Endothelial cell of hepatic sinusoid (primary cell): Measurements from ENCODE around the gene GAS2.

Source experiments
- in situ Hi-C: cut with HindIII; loops from 2 replicates; pipeline ENCODE4 v1.10.0; 2017; ENCODE audit warnings: low sequenced_read_pairs

GAS2 gene

DNA sequence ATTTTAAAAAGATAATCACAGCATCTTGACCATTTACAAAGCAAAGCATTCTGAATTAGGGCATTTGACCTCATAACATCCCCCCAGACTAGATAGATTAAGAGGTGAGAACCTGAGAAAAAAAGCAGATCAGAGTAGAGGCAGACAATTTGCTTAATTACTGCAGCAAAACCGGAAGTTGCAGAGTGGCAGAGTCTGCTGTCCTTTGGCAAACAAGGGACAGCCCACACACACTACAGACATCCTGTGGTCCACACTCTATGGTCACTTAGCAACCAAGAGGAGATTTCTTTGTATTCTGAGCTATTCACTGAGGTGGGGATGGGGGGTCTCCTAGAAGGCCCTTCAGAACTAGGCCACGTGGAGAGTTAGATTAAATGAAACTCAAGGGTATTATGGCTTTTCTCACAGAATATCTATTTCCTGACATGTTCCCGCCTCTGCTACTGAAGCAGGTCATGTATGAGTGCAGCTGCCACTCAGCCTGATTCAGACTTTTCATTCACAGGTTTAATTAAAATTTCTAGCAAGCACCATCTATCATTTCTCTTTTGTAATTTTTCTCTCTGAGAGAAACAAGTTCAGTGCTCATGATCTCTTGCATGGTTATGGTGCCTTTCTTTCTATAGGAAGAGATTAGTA, 114.7 kb downstream of the GAS2 start:
- in situ Hi-C loops = loop anchor here (10.0 kb wide), 1 partner anchor 66 kb away; no protein-coding TSS in a partner anchor

GRCh38 chr11:22785251-22785650, 118.8 kb downstream of the GAS2 start:
- in situ Hi-C loops = loop anchor here (10.0 kb wide), 1 partner anchor 70 kb away; no protein-coding TSS in a partner anchor

DNA sequence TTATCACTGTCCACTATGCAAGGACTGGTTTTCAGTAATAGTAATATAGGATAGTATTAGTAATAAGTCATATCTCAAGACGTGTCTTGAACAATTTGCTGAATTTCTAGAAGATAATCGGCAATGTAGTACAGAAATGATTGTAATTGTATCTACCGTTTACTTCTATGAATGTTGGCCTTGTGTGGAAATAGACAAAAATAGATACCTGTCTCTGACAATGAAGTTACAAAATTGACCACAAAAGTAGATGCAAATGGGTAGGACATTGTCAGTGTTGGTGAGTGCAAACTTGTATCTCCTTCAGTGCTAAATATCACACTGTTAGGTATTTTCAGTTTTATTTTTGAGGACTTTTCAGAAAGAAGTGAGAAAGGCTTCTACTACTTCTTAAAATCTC, 120.1 kb downstream of the GAS2 start:
- in situ Hi-C loops = loop anchor here (10.0 kb wide), 1 partner anchor 72 kb away; no protein-coding TSS in a partner anchor

DNA sequence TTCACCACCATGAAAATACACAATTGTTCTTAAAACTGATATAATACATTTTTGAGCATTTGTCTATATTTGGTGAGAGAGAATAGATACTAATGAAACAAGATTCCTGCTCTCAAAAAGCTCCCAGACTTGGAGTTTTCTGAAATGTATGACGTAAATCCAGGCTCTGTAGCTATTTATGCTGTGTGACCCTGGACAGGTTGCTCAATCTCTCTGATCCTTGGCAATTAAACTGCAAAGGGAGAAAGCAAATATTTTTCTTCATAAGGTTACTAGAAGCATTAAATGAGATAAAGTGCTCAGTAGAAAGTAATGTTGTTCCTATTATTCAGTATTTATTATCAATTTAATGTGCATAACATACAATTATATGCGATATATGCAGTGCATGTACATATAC, 120.6 kb downstream of the GAS2 start:
- in situ Hi-C loops = loop anchor here (10.0 kb wide), 1 partner anchor 72 kb away; no protein-coding TSS in a partner anchor

- in situ Hi-C loops = loop anchor here (10.0 kb wide), 1 partner anchor 73 kb away; no protein-coding TSS in a partner anchor
These were observed 121.2 kb downstream of the GAS2 start for GRCh38 chr11:22787551-22788162.

DNA sequence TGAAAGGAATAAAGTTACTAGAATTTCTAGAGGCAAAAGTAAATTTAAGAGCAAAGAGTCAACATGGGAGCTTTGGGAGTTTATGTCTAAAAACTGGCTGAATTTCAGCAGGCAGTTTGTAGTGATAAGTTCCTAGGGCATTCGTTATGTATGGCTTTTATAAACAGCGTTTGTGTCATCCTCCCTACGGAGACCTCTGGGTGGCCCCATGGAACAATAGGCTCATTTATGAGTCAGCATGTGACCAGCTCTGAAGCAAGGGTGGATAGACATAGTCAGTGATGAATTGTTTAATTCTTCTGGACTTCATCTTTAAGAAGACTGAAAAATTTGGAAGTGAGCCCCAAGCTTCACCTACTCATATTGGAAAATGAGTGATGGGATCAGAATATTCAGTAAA, 126.1 kb downstream of the GAS2 start:
- in situ Hi-C loops = loop anchor here (5.0 kb wide), 1 partner anchor 35 kb away; the partner anchor contains the start of gene SVIP

- in situ Hi-C loops = no loop called here
These were observed 129.5 kb downstream of the GAS2 start for GRCh38 chr11:22795914-22796313.

DNA sequence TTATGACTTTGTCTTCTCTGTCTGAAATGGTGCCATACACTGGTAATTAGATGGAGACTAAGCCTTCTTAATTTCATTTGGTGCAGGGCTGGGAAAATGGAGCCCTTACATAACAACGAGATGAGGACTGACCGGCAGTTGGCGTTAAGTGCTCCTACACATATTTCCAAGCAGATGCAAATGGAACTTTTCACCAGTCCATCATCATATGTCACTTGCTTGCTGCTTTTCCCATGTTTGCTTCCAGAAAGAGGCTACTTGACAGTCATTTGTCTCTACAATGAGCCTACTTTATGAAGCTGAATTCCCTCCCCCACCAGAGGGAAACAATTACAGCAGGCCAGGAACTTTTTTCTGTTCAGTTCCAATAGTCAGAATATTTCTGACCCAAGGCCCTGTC, 130.6 kb downstream of the GAS2 start:
- in situ Hi-C loops = no loop called here

DNA sequence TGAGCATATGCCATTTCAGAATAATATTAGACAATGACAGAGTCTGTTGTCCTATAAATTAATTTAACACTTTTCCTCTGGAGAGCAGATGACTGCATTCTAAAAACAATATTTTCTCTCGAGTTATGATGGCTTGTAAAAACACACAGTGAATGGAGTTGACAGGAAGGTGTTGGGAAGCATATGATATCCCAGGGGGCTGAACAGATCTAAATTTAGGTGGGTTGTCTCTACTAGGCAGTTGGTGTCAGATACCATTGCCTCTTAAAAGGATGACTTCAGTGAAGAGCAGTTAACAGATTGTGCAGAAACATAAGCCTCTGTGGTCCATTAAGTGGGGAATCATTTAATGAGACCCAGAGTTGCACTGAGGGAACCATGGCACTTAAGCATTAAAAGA, 132.5 kb downstream of the GAS2 start:
- in situ Hi-C loops = no loop called here

GRCh38 chr11:22800482-22800881, 134.1 kb downstream of the GAS2 start:
- in situ Hi-C loops = no loop called here

DNA sequence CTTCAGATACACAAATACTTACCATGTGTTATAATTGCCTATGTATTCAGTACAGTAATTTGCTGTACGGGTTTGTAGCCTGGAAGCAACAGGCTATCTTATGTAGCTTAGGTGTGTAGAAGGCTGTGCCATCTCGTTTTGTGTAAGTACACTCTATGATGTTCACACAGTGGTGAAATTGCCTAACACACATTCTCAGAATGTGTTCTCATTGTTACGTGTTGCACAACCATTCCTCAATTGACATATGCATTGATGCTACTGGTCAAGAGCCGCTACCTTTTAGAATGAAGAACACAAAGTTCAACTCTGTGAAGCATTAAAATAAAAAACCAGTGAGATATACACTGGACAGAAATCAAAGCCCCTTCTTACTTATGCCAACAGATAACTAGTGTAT, 136.4 kb downstream of the GAS2 start:
- in situ Hi-C loops = no loop called here

DNA sequence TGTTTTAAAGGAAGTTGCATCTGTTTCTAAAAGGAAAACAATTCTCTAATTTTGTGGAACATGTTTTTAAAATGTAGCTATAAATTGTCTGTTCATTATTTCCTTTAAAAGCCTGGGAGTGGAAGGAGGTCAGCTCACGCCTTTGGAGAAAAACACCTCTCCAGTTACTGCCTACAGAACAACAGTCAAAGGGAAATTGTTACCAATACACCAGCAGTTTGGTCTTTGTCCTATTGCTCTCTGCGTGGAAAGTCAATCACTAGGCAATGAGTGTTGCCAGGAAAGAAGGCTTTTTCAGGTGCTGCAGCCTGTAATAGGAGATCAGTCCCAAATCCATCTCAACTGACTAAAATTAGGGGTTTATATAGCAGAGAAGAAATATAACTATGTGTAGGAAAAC, 141.0 kb downstream of the GAS2 start:
- in situ Hi-C loops = no loop called here

GRCh38 chr11:22807855-22808570, 141.6 kb downstream of the GAS2 start:
- in situ Hi-C loops = no loop called here

- in situ Hi-C loops = no loop called here
These were observed 142.3 kb downstream of the GAS2 start for GRCh38 chr11:22808571-22809197.

DNA sequence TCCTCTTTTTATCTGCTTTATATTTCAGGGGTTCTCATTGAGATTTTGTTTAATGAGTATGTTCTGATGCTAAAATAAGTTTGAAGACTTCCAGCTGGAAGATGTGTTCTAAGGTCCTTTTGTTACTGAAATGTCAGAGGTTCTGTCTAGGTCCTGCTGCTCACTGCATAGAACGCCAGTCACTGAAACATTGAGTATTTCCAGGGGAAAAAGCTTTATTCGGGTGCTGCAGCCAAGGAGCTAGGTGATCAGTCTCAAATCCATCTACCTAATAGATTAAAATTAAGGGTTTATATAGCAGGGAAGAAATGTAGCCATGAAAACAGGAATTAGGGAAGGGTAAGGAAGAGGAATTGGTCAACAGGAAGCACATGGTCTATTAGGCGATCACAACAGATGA, 143.5 kb downstream of the GAS2 start:
- in situ Hi-C loops = no loop called here

DNA sequence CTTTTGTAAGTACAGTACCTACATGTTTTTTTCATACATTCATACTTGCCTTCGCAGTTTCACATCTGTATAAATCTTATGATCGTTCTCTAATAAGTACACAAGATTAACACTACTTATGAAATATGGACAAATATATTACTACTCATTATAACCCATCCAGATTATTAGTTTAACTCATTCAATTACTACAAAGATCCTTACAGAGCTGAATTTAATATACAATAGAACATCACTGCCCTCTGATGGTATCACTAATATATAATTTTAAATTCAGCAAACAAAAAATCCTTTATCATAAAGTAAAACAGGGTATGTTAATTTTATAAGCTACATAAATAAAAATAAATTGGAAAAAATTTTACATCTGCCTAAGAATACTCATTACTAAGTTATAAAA, 155.8 kb downstream of the GAS2 start:
- in situ Hi-C loops = no loop called here

GRCh38 chr11:22828373-22828772, 162.0 kb downstream of the GAS2 start:
- in situ Hi-C loops = loop anchor here (5.0 kb wide), 1 partner anchor 36 kb away; no protein-coding TSS in a partner anchor

GRCh38 chr11:22829231-22830081, 163.0 kb downstream of the GAS2 start, which contains the start of gene SVIP:
SVIP (minus strand) TSS chr11:22829801; CDS start chr11:22829748, 53 bp downstream.
- in situ Hi-C loops = loop anchor here (5.0 kb wide), 1 partner anchor 37 kb away; no protein-coding TSS in a partner anchor

GRCh38 chr11:22830082-22830414, 163.6 kb downstream of the GAS2 start:
- in situ Hi-C loops = no loop called here

- in situ Hi-C loops = no loop called here
These were observed 166.1 kb downstream of the GAS2 start for GRCh38 chr11:22832315-22833015.
